Measurements from ENCODE around the gene NTRK3.

Gene NTRK3

DNA sequence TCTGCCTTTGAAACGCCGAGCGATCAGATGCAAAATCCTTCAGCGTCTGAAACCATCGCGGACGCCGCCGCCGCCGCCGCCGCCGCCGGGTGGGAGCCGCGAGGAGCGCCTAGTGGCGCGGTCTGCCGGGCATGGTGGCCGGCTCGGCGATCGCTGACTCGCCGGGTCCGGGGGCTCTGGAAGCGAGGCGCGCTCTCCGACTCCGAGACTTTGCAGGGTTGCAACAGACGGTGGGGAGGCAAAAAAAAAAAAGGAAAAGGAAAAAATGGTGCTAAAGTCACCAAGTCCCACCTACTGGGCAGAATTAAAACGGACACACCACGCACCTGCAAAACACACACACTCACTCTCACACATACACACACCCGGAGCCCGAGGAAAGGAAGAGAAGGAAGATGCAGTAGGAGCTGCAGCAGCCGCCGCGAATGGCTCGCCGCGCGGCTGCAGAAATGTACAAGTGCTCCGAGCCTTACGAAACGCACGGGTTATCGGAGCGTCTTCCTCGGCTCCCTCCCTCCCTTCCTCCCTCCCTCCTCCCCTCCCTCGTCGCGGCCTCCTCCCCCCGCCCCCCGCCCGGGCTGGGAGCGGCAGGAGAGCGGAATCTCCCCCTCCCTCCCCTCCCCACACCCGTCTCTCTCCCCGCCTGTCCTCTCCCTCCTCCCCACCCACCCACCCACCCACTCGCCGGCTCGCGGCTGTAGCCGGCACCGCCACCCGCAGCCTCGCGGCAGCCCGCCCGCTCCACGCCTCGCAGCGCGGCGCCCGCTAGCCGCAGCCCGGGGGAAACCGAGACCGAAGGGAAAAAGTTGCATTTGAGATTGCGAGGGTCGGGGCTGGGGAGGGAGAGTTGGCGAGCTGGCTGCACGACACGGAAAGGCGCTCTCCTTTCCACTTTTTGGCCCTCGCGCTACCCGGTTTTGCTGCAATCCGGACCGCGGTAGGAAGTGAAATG, at the start of gene NTRK3:
Gene NTRK3 (minus strand): TSS at position 461 of the 952 bp plus-strand sequence. CDS start 586 bp downstream, outside the sequence.
- Histone ChIP-seq H3K9ac (ENCODE audit: low read length) (no peak within 1 kb of the TSS), H2AFZ (ENCODE audit: low read depth, low read length) (no peak within 1 kb of the TSS)

DNA sequence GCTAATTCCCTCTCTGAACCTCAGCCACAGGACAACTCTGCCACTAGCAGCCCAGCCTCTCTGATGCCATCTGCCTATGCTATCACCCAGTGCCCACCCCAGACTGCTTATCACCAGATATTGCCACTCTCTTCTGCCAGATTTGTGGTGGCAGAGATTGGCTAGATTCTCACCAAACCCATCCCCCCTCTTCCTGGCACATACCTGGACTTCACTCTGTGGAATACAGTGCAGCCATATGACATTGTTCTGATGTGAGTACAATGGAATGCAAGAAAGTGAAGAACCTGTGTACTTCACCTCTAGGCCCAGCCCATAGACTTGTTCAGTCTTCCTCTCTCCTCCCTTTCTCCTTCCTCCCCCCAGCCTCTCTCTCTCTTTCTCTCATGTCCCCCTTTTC, 46.9 kb upstream of the NTRK3 start:
- Histone ChIP-seq H2AFZ (ENCODE audit: low read depth, low read length) (no peak overlapping the region), H3K79me2 (ENCODE audit: low read length) (no peaks in the 10 kb centered on the region), H3K27me3 (ENCODE audit: low read depth, low read length) (peaks cover 53% of the 10 kb centered on the region), H3K9ac (ENCODE audit: low read length) (no peak overlapping the region), H3K4me1 (ENCODE audit: low read length) (no peaks in the 10 kb centered on the region), H3K27ac (ENCODE audit: low read length) (no peak overlapping the region), H4K20me1 (ENCODE audit: insufficient read depth, low read length) (no peaks in the 10 kb centered on the region), H3K4me3 (ENCODE audit: low read length) (no peak overlapping the region), H3K9me3 (ENCODE audit: insufficient read depth, low read length) (no peaks in the 10 kb centered on the region), H3K36me3 (replicated peaks; ENCODE audit: low read depth, low read length) (no peaks in the 10 kb centered on the region), H3K4me2 (ENCODE audit: low read length) (no peak overlapping the region)
- TF ChIP-seq, protein P1, sequence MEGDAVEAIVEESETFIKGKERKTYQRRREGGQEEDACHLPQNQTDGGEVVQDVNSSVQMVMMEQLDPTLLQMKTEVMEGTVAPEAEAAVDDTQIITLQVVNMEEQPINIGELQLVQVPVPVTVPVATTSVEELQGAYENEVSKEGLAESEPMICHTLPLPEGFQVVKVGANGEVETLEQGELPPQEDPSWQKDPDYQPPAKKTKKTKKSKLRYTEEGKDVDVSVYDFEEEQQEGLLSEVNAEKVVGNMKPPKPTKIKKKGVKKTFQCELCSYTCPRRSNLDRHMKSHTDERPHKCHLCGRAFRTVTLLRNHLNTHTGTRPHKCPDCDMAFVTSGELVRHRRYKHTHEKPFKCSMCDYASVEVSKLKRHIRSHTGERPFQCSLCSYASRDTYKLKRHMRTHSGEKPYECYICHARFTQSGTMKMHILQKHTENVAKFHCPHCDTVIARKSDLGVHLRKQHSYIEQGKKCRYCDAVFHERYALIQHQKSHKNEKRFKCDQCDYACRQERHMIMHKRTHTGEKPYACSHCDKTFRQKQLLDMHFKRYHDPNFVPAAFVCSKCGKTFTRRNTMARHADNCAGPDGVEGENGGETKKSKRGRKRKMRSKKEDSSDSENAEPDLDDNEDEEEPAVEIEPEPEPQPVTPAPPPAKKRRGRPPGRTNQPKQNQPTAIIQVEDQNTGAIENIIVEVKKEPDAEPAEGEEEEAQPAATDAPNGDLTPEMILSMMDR (IDR thresholded peaks at IDR 0.05; ENCODE audit: low read depth, low read length), result no peak
- no peak for TF ChIP-seq EZH2phosphoT487 (IDR thresholded peaks at IDR 0.05; ENCODE audit: low read depth)

More for the DNA sequence above, at the start of gene NTRK3:
- no peaks in the 10 kb centered on the region for H3K36me3 ChIP-seq (replicated peaks; ENCODE audit: low read depth, low read length)
- H3K79me2 ChIP-seq (ENCODE audit: low read length), result no peaks in the 10 kb centered on the region
- H3K9me3 ChIP-seq (ENCODE audit: insufficient read depth, low read length), result no peaks in the 10 kb centered on the region
- H3K4me2 ChIP-seq (ENCODE audit: low read length), result no peak within 1 kb of the TSS
- no peak within 1 kb of the TSS for H3K27ac ChIP-seq (ENCODE audit: low read length)
- TF ChIP-seq, protein P1 (IDR thresholded peaks at IDR 0.05; ENCODE audit: low read depth, low read length), result no peak
- TF ChIP-seq EZH2phosphoT487 (IDR thresholded peaks at IDR 0.05; ENCODE audit: low read depth), result no peak
- H4K20me1 ChIP-seq (ENCODE audit: insufficient read depth, low read length), result no peaks in the 10 kb centered on the region
- no peaks in the 10 kb centered on the region for H3K4me1 ChIP-seq (ENCODE audit: low read length)
- H3K27me3 ChIP-seq (ENCODE audit: low read depth, low read length), result no peaks in the 10 kb centered on the region
- no peak within 1 kb of the TSS for H3K4me3 ChIP-seq (ENCODE audit: low read length)

DNA sequence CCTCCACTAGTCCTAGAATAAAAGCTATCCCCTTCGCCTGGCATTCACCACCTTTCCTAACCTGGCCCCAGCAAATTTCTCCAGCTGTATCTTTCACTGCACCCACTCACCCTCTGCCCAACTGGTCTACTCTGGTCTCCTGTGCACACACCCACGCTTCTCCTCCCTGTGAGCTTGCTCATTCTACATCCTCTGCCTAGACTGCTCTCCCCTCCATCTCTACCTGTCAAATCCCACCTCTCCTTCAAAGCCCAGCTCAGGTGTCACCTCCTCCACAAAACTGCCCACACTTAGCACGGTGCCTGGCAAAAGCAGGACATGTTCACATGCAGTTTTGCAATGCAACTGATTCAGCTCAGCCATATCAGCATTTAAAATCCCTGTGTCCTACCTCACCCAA, 45.8 kb upstream of the NTRK3 start:
- no peak overlapping the region for H3K4me3 ChIP-seq (ENCODE audit: low read length)
- H3K9ac ChIP-seq (ENCODE audit: low read length), result no peak overlapping the region
- no peak overlapping the region for H3K27ac ChIP-seq (ENCODE audit: low read length)
- no peak for TF ChIP-seq EZH2phosphoT487 (IDR thresholded peaks at IDR 0.05; ENCODE audit: low read depth)
- TF ChIP-seq, protein P1 (IDR thresholded peaks at IDR 0.05; ENCODE audit: low read depth, low read length), result no peak
- H2AFZ ChIP-seq (ENCODE audit: low read depth, low read length), result no peak overlapping the region
- no peak overlapping the region for H3K4me2 ChIP-seq (ENCODE audit: low read length)
- no peaks in the 10 kb centered on the region for H4K20me1 ChIP-seq (ENCODE audit: insufficient read depth, low read length)
- H3K9me3 ChIP-seq (ENCODE audit: insufficient read depth, low read length), result no peaks in the 10 kb centered on the region
- no peaks in the 10 kb centered on the region for H3K36me3 ChIP-seq (replicated peaks; ENCODE audit: low read depth, low read length)
- no peaks in the 10 kb centered on the region for H3K79me2 ChIP-seq (ENCODE audit: low read length)
- H3K4me1 ChIP-seq (ENCODE audit: low read length), result no peaks in the 10 kb centered on the region
- peaks cover 61% of the 10 kb centered on the region for H3K27me3 ChIP-seq (ENCODE audit: low read depth, low read length)

DNA sequence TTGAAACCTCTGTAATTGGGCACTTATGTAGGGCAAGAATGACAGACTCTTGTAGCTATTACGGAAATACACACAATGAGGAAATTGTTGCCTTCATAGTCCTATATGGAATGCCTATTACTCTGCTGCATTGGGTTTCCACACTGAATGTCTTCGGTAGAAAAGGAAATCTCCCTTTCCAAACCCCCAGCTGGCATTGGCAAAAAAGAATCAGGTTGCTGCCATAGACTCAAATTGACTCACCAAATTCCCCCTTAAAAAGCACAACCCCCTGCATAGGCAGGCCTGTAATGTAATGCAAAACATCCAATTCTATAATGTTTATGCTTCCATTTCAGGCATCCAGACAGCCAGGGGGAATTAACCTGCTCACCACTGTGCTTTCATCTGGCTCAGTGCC, 44.8 kb upstream of the NTRK3 start:
- Histone ChIP-seq H3K27ac (ENCODE audit: low read length) (no peak overlapping the region), H3K4me2 (ENCODE audit: low read length) (no peak overlapping the region)
- TF ChIP-seq, protein P1 (IDR thresholded peaks at IDR 0.05; ENCODE audit: low read depth, low read length), result no peak
- no peak for TF ChIP-seq EZH2phosphoT487 (IDR thresholded peaks at IDR 0.05; ENCODE audit: low read depth)

More for the DNA sequence above, 44.8 kb upstream of the NTRK3 start:
- Histone ChIP-seq H4K20me1 (ENCODE audit: insufficient read depth, low read length) (no peaks in the 10 kb centered on the region), H3K36me3 (replicated peaks; ENCODE audit: low read depth, low read length) (no peaks in the 10 kb centered on the region), H3K9ac (ENCODE audit: low read length) (no peak overlapping the region), H3K27me3 (ENCODE audit: low read depth, low read length) (peaks cover 70% of the 10 kb centered on the region), H3K79me2 (ENCODE audit: low read length) (no peaks in the 10 kb centered on the region), H3K4me3 (ENCODE audit: low read length) (no peak overlapping the region), H3K4me1 (ENCODE audit: low read length) (no peaks in the 10 kb centered on the region), H2AFZ (ENCODE audit: low read depth, low read length) (no peak overlapping the region), H3K9me3 (ENCODE audit: insufficient read depth, low read length) (no peaks in the 10 kb centered on the region)
